H9 (cell line): ENCODE measurements around the gene PTRH1. TPM values are rescaled to one million over a fixed set of nuclear protein-coding genes. Genes with fewer than 3 reads are reported as not detected.

Experiments used
- DNase-seq: peaks from one replicate; pipeline ENCODE4 v3.0.0-alpha.2; 2017
- H2AFZ ChIP-seq: one replicate; pipeline ENCODE4 v1.6.1; 2013; ENCODE audit warnings: mild to moderate bottlenecking, low read length, control low read depth, moderate library complexity
- H2AK5ac ChIP-seq: 2 replicates; pipeline ENCODE4 v1.6.1; 2013; ENCODE audit warnings: low read length, control low read depth, mixed read lengths; ENCODE audit not compliant: insufficient read length
- H2BK120ac ChIP-seq: one replicate; pipeline ENCODE4 v1.6.1; 2013; ENCODE audit warnings: low read depth, mild to moderate bottlenecking, low read length, control low read depth, inconsistent platforms; ENCODE audit not compliant: poor library complexity, severe bottlenecking
- H2BK12ac ChIP-seq: 2 replicates; pipeline ENCODE4 v1.6.1; 2013; ENCODE audit warnings: low read length, control low read depth, mixed read lengths, low read depth; ENCODE audit not compliant: insufficient read length
- H2BK15ac ChIP-seq: 2 replicates; pipeline ENCODE4 v1.6.1; 2013; ENCODE audit warnings: low read depth, low read length, control low read depth
- H2BK20ac ChIP-seq: one replicate; pipeline ENCODE4 v1.6.1; 2013; ENCODE audit warnings: low read depth, mild to moderate bottlenecking, low read length, control low read depth, inconsistent platforms; ENCODE audit not compliant: poor library complexity, severe bottlenecking
- H2BK5ac ChIP-seq: 2 replicates; pipeline ENCODE4 v1.6.1; 2013; ENCODE audit warnings: low read length, control low read depth, mixed read lengths; ENCODE audit not compliant: insufficient read length
- H3K14ac ChIP-seq: 2 replicates; pipeline ENCODE4 v1.6.1; 2013; ENCODE audit warnings: low read length, control low read depth; ENCODE audit not compliant: insufficient read depth
- H3K18ac ChIP-seq: 2 replicates; pipeline ENCODE4 v1.6.1; 2013; ENCODE audit warnings: low read depth, mild to moderate bottlenecking, mixed read lengths, low read length, control low read depth; ENCODE audit not compliant: insufficient read length
- H3K23ac ChIP-seq: 2 replicates; pipeline ENCODE4 v1.6.1; 2013; ENCODE audit warnings: low read length, control low read depth, mixed read lengths, low read depth; ENCODE audit not compliant: insufficient read length
- H3K23me2 ChIP-seq: 2 replicates; pipeline ENCODE4 v1.6.1; 2013; ENCODE audit warnings: low read depth, mild to moderate bottlenecking, mixed read lengths, low read length, control low read depth; ENCODE audit not compliant: insufficient read length, poor library complexity, severe bottlenecking
- H3K27ac ChIP-seq: 2 replicates; pipeline ENCODE4 v1.5.1; 2013; ENCODE audit warnings: low read length, control low read depth, mixed read lengths, low read depth; ENCODE audit not compliant: insufficient read length
- H3K27me3 ChIP-seq: 2 replicates; pipeline ENCODE4 v1.6.1; 2013; ENCODE audit warnings: low read length, control low read depth, inconsistent platforms; ENCODE audit not compliant: insufficient read depth
- H3K4ac ChIP-seq: 2 replicates; pipeline ENCODE4 v1.6.1; 2013; ENCODE audit warnings: low read depth, mild to moderate bottlenecking, control low read depth, inconsistent platforms, low read length, moderate library complexity
- H3K4me1 ChIP-seq: 2 replicates; pipeline ENCODE4 v1.6.1; 2013; ENCODE audit warnings: low read length, control low read depth, inconsistent platforms; ENCODE audit not compliant: insufficient read depth
- H3K4me2 ChIP-seq: 2 replicates; pipeline ENCODE4 v1.6.1; 2013; ENCODE audit warnings: low read length, control low read depth, mixed read lengths; ENCODE audit not compliant: insufficient read length, insufficient read depth
- H3K56ac ChIP-seq: 2 replicates; pipeline ENCODE4 v1.6.1; 2013; ENCODE audit warnings: low read depth, mild to moderate bottlenecking, mixed read lengths, low read length, control low read depth; ENCODE audit not compliant: insufficient read length
- H3K79me1 ChIP-seq: 2 replicates; pipeline ENCODE4 v1.6.1; 2013; ENCODE audit warnings: low read depth, mild to moderate bottlenecking, moderate library complexity, low read length, control low read depth, inconsistent platforms; ENCODE audit not compliant: insufficient read depth, poor library complexity, severe bottlenecking
- H3K79me2 ChIP-seq: 2 replicates; pipeline ENCODE4 v1.6.1; 2013; ENCODE audit warnings: low read length, control low read depth, inconsistent platforms; ENCODE audit not compliant: insufficient read depth
- H3K9ac ChIP-seq: 2 replicates; pipeline ENCODE4 v1.6.1; 2013; ENCODE audit warnings: low read length, control low read depth, mixed read lengths; ENCODE audit not compliant: insufficient read length; ENCODE audit errors: extremely low read depth
- H3K9me3 ChIP-seq: one replicate; pipeline ENCODE4 v1.6.1; 2013; ENCODE audit warnings: low read depth, low read length, inconsistent platforms; ENCODE audit not compliant: control insufficient read depth
- H3T11ph ChIP-seq: one replicate; pipeline ENCODE4 v1.6.1; 2013; ENCODE audit warnings: mild to moderate bottlenecking, low read length, control low read depth, inconsistent platforms
- H4K20me1 ChIP-seq: one replicate; pipeline ENCODE4 v1.6.1; 2013; ENCODE audit not compliant: control insufficient read depth, insufficient read length, insufficient read depth
- H4K5ac ChIP-seq: 2 replicates; pipeline ENCODE4 v1.6.1; 2013; ENCODE audit warnings: low read depth, mild to moderate bottlenecking, mixed read lengths, low read length, control low read depth; ENCODE audit not compliant: insufficient read length
- H4K8ac ChIP-seq: replicated peaks from 2 replicates; pipeline ENCODE4 v1.6.1; 2013; ENCODE audit warnings: low read length, control low read depth, mixed read lengths, low read depth; ENCODE audit not compliant: insufficient read length
- H4K91ac ChIP-seq: 2 replicates; pipeline ENCODE4 v1.6.1; 2013; ENCODE audit warnings: low read depth, mild to moderate bottlenecking, moderate library complexity, mixed read lengths, low read length, control low read depth; ENCODE audit not compliant: insufficient read length
- H3K27ac Mint-ChIP-seq, 3 experiments: 2 replicates in 2 of 3; 3 replicates in 1 of 3; pipeline ENCODE4 v1.8.0; 2020 to 2021; ENCODE audit warnings: mixed read lengths in 3 of 3, mild to moderate bottlenecking in 1 of 3, moderate library complexity in 1 of 3
- H3K27me3 Mint-ChIP-seq: 2 replicates; pipeline ENCODE4 v1.8.0; 2021; ENCODE audit warnings: low read depth, mild to moderate bottlenecking, moderate library complexity, mixed read lengths
- H3K36me3 Mint-ChIP-seq, 3 experiments: 2 replicates in 2 of 3; 3 replicates in 1 of 3; pipeline ENCODE4 v1.8.0; 2020 to 2021; ENCODE audit warnings: low read depth in 3 of 3, mixed read lengths in 3 of 3; ENCODE audit not compliant: insufficient read depth in 1 of 3
- H3K4me1 Mint-ChIP-seq, 2 experiments: 2 replicates each; pipeline ENCODE4 v1.8.0; 2020; ENCODE audit warnings: mixed read lengths in 2 of 2
- H3K4me3 Mint-ChIP-seq, 2 experiments: 2 replicates in 1 of 2; 3 replicates in 1 of 2; pipeline ENCODE4 v1.8.0; 2020 to 2021; ENCODE audit warnings: mild to moderate bottlenecking in 2 of 2, mixed read lengths in 2 of 2, moderate library complexity in 1 of 2
- H3K9me3 Mint-ChIP-seq, 2 experiments: 2 replicates in 1 of 2; 3 replicates in 1 of 2; pipeline ENCODE4 v1.8.0; 2020; ENCODE audit warnings: mild to moderate bottlenecking in 2 of 2, mixed read lengths in 2 of 2, moderate library complexity in 1 of 2
- WGBS: extraction: QIAGEN DNeasy Blood & Tissue Kit; methylation state at CpG from one replicate; pipeline ENCODE4 v1.1.7; 2013; ENCODE audit warnings: missing lambda C conversion rate, low lambda C conversion rate, mixed read lengths; ENCODE audit not compliant: insufficient read length; ENCODE audit errors: extremely low coverage; 5-methylcytosine and 5-hydroxymethylcytosine counted together
- total RNA-seq: library from RNA; stranded (reverse); gene quantifications from 2 replicates; pipeline ENCODE4 v1.2.1, GENCODE V29; 2021
- TF ChIP-seq, protein P1 (sequence below): fragments of 200-600 bp; sonication (generic); conservative IDR thresholded peaks from 3 replicates; pipeline ENCODE4 v1.8.0; 2021; ENCODE audit warnings: antibody characterized with exemption, mild to moderate bottlenecking

Gene PTRH1
- total RNA-seq, 1 experiment from 2014 or later: 10.9 TPM

DNA sequence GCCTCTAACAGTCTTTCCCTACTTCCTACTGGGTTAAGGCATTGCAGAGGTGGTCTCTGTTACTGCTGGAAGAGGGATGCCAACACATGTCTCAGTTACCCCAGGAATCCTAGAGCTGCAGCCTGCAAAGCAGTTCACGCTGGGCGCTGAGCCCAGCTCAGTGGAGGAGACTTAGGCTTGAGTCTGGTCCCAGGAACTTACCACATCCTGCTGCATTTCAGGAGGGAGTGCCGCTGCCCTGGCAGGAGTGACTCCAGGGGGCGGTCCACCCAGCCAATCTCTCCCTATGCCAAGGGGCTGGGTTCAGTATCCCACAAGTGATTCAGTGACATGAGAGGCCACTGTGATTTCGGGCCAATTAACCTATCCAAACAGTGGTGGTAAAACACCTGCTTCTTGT lies 8.0 kb upstream of the PTRH1 start:
- no peaks in the 10 kb centered on the region for H3K36me3 Mint-ChIP-seq
- Histone ChIP-seq H3K79me2 (no peaks in the 10 kb centered on the region), H3K18ac (no peak overlapping the region), H4K91ac (no peak overlapping the region), H4K20me1 (no peaks in the 10 kb centered on the region), H3K23me2 (no peaks in the 10 kb centered on the region), H2BK12ac (no peak overlapping the region), H2AK5ac (no peak overlapping the region), H3K4me1 (no peaks in the 10 kb centered on the region; the same call in 1 of the 2 replicates), H2BK20ac (no peak overlapping the region), H3K79me1 (no peaks in the 10 kb centered on the region), H3K9ac (no peak overlapping the region), H3K14ac (no peak overlapping the region), H3K27ac (no peak overlapping the region), H4K5ac (no peak overlapping the region), H3T11ph (no peak overlapping the region), H3K4ac (no peak overlapping the region), H2BK120ac (no peak overlapping the region), H4K8ac (no peak overlapping the region), H3K27me3 (no peaks in the 10 kb centered on the region), H3K56ac (no peak overlapping the region), H3K23ac (no peak overlapping the region), H3K4me2 (no peak overlapping the region), H2BK15ac (no peak overlapping the region), H3K9me3 (no peaks in the 10 kb centered on the region), H2BK5ac (no peak overlapping the region), H2AFZ (no peak overlapping the region)
- TF ChIP-seq, protein P1, sequence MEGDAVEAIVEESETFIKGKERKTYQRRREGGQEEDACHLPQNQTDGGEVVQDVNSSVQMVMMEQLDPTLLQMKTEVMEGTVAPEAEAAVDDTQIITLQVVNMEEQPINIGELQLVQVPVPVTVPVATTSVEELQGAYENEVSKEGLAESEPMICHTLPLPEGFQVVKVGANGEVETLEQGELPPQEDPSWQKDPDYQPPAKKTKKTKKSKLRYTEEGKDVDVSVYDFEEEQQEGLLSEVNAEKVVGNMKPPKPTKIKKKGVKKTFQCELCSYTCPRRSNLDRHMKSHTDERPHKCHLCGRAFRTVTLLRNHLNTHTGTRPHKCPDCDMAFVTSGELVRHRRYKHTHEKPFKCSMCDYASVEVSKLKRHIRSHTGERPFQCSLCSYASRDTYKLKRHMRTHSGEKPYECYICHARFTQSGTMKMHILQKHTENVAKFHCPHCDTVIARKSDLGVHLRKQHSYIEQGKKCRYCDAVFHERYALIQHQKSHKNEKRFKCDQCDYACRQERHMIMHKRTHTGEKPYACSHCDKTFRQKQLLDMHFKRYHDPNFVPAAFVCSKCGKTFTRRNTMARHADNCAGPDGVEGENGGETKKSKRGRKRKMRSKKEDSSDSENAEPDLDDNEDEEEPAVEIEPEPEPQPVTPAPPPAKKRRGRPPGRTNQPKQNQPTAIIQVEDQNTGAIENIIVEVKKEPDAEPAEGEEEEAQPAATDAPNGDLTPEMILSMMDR: no peak
- DNase-seq: no peak
- H3K27me3 Mint-ChIP-seq: no peaks in the 10 kb centered on the region
- H3K4me1 Mint-ChIP-seq: peaks cover 0 to 12% of the 10 kb centered on the region in 2 experiments; a peak in 3 of 4 replicates
- H3K9me3 Mint-ChIP-seq: no peaks in the 10 kb centered on the region; a peak in 1 of 5 replicates
- H3K4me3 Mint-ChIP-seq: no peak overlapping the region
- no peak overlapping the region for H3K27ac Mint-ChIP-seq
- no CpG with 5 or more reads among the region's 5 CpGs for WGBS
